Fibroblast of lung (primary cell): ENCODE results near the gene ARFGAP1. TPM values are rescaled to one million over a fixed set of nuclear protein-coding genes. Genes with fewer than 3 reads are reported as not detected.

Source experiments
- DNase-seq, 2 donors: peaks; one replicate each; pipeline versions ENCODE4 v3.0.0 to v3.0.0-alpha.2; 2010; ENCODE audit warnings: low read depth in 2 of 2
- H2AFZ ChIP-seq: 2 replicates; pipeline ENCODE4 v1.5.1; 2012; ENCODE audit warnings: low read length, control low read depth, inconsistent platforms
- H3K27ac ChIP-seq: 2 replicates; pipeline ENCODE4 v1.5.1; 2011; ENCODE audit warnings: low read length, control low read depth; ENCODE audit not compliant: insufficient read depth
- H3K27me3 ChIP-seq: 2 replicates; pipeline ENCODE4 v1.5.1; 2011; ENCODE audit warnings: mild to moderate bottlenecking, low read length; ENCODE audit not compliant: control insufficient read depth, insufficient read depth
- H3K36me3 ChIP-seq: 2 replicates; pipeline ENCODE4 v1.5.1; 2011; ENCODE audit warnings: low read length; ENCODE audit not compliant: control insufficient read depth, insufficient read depth
- H3K4me1 ChIP-seq: 2 replicates; pipeline ENCODE4 v1.5.1; 2011; ENCODE audit warnings: low read length; ENCODE audit not compliant: control insufficient read depth, insufficient read depth; ENCODE audit errors: extremely low read depth
- H3K4me2 ChIP-seq: 2 replicates; pipeline ENCODE4 v1.5.1; 2011; ENCODE audit warnings: low read length, control low read depth; ENCODE audit not compliant: insufficient read depth; ENCODE audit errors: extremely low read depth
- H3K4me3 ChIP-seq, 4 experiments: fragments of 200-600 bp in 1 of 4; sonication (generic) in 1 of 4; replicated peaks in 1 of 4; 2 replicates each; pipeline ENCODE4 v1.5.1; 2011 to 2016; ENCODE audit warnings: low read length in 4 of 4, low read depth in 3 of 4, mild to moderate bottlenecking in 3 of 4, control low read depth in 2 of 4, inconsistent platforms in 1 of 4, mixed read lengths in 1 of 4; ENCODE audit not compliant: insufficient read depth in 1 of 4; ENCODE audit errors: control extremely low read depth in 1 of 4
- H3K79me2 ChIP-seq: 2 replicates; pipeline ENCODE4 v1.5.1; 2012; ENCODE audit warnings: mild to moderate bottlenecking, low read length, inconsistent platforms; ENCODE audit not compliant: control insufficient read depth, insufficient read depth
- H3K9ac ChIP-seq: 2 replicates; pipeline ENCODE4 v1.5.1; 2011; ENCODE audit warnings: mild to moderate bottlenecking, low read length, control low read depth; ENCODE audit not compliant: insufficient read depth
- H3K9me3 ChIP-seq: 2 replicates; pipeline ENCODE4 v1.5.1; 2012; ENCODE audit warnings: low read depth, low read length; ENCODE audit not compliant: control insufficient read depth, insufficient read depth
- H4K20me1 ChIP-seq: 2 replicates; pipeline ENCODE4 v1.5.1; 2011; ENCODE audit warnings: low read length; ENCODE audit not compliant: control insufficient read depth, insufficient read depth; ENCODE audit errors: extremely low read depth
- EZH2 ChIP-seq: IDR thresholded peaks from 2 replicates; pipeline ENCODE4 v1.5.1; 2012; ENCODE audit warnings: low read length, control low read depth, mild to moderate bottlenecking; ENCODE audit errors: missing control alignments
- polyA plus RNA-seq, 2 donors: library from polyadenylated mRNA; depleted of rRNA in 1 of 2; stranded (reverse) in 1 of 2; unstranded in 1 of 2; fragments of >200 nt; gene quantifications; 2 replicates each; pipeline ENCODE4 v1.2.1, GENCODE V29; 2011 to 2012; ENCODE audit warnings: missing spikeins in 1 of 2
- total RNA-seq: library from RNA; depleted of rRNA; stranded (reverse); fragments of >200 nt; gene quantifications from 2 replicates; pipeline ENCODE4 v1.2.1, GENCODE V29; 2014
- TF ChIP-seq, protein P1 (sequence below), 2 donors: IDR thresholded peaks in 1 of 2; conservative IDR thresholded peaks in 1 of 2; 1 replicate in 1 of 2; 2 replicates in 1 of 2; pipeline ENCODE4 v1.5.1; 2011 to 2012; ENCODE audit warnings: low read length in 2 of 2, control low read depth in 1 of 2, inconsistent platforms in 1 of 2, low read depth in 1 of 2, mild to moderate bottlenecking in 1 of 2

Gene ARFGAP1
- total and polyA plus RNA-seq, 2 donors (not counting 1 experiment from before 2014, with no cell fraction given) = 37.6 to 42.9 TPM

GRCh38 chr20:63256954-63257353 is 15.7 kb upstream of the ARFGAP1 start:
- Histone ChIP-seq H3K4me2 (no peak overlapping the region), H4K20me1 (no peaks in the 10 kb centered on the region), H3K9me3 (no peaks in the 10 kb centered on the region), H3K9ac (no peak overlapping the region), H3K27ac (no peak overlapping the region), H3K4me3 (no peak overlapping the region), H3K79me2 (no peaks in the 10 kb centered on the region), H3K27me3 (peaks cover 50% of the 10 kb centered on the region), H3K4me1 (no peaks in the 10 kb centered on the region), H3K36me3 (no peaks in the 10 kb centered on the region), H2AFZ (no peak overlapping the region)
- no peak for TF ChIP-seq EZH2
- TF ChIP-seq, protein P1, sequence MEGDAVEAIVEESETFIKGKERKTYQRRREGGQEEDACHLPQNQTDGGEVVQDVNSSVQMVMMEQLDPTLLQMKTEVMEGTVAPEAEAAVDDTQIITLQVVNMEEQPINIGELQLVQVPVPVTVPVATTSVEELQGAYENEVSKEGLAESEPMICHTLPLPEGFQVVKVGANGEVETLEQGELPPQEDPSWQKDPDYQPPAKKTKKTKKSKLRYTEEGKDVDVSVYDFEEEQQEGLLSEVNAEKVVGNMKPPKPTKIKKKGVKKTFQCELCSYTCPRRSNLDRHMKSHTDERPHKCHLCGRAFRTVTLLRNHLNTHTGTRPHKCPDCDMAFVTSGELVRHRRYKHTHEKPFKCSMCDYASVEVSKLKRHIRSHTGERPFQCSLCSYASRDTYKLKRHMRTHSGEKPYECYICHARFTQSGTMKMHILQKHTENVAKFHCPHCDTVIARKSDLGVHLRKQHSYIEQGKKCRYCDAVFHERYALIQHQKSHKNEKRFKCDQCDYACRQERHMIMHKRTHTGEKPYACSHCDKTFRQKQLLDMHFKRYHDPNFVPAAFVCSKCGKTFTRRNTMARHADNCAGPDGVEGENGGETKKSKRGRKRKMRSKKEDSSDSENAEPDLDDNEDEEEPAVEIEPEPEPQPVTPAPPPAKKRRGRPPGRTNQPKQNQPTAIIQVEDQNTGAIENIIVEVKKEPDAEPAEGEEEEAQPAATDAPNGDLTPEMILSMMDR (conservative IDR thresholded peaks at IDR 0.05 in 1 of 2, IDR thresholded peaks at IDR 0.05 in 1 of 2; ENCODE audit: low read depth in 1 of 2, low read length in 2 of 2) = no peak
- DNase-seq = no peak

GRCh38 chr20:63257629-63258028 is 15.0 kb upstream of the ARFGAP1 start:
- DNase-seq = no peak
- H2AFZ ChIP-seq = no peak overlapping the region
- no peak for TF ChIP-seq EZH2
- TF ChIP-seq, protein P1 (conservative IDR thresholded peaks at IDR 0.05 in 1 of 2, IDR thresholded peaks at IDR 0.05 in 1 of 2; ENCODE audit: low read depth in 1 of 2, low read length in 2 of 2) = no peak
- H3K36me3 ChIP-seq = no peaks in the 10 kb centered on the region
- H4K20me1 ChIP-seq = no peaks in the 10 kb centered on the region
- peaks cover 53% of the 10 kb centered on the region for H3K27me3 ChIP-seq
- H3K9ac ChIP-seq = no peak overlapping the region
- no peaks in the 10 kb centered on the region for H3K4me1 ChIP-seq
- no peak overlapping the region for H3K27ac ChIP-seq
- H3K79me2 ChIP-seq = no peaks in the 10 kb centered on the region
- H3K9me3 ChIP-seq = no peaks in the 10 kb centered on the region
- H3K4me2 ChIP-seq = no peak overlapping the region
- no peak overlapping the region for H3K4me3 ChIP-seq

DNA sequence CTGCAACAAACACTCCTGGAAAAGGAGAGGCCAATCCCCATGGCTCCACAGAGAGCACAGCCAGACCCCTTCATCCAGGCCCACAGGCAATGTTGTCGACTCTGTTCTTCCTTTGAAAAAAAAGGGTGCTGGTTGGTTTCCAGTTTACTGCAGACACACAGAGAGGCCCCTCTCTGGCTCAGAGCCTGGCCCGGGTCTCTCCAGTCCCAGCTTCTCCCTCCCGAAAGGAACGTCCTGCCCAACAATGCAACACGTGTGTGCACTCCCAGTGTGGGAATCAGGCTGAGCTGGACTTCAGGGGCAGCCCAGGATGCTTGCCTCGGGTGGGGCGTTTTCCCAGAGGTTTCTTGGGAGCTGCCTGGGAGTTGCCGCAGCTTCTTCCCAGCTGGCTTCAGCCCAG is 13.8 kb upstream of the ARFGAP1 start:
- Histone ChIP-seq H4K20me1 (no peaks in the 10 kb centered on the region), H3K27me3 (peaks cover 44% of the 10 kb centered on the region), H3K9me3 (no peaks in the 10 kb centered on the region), H3K4me2 (no peak overlapping the region), H2AFZ (no peak overlapping the region), H3K79me2 (no peaks in the 10 kb centered on the region), H3K27ac (no peak overlapping the region), H3K4me3 (no peak overlapping the region), H3K36me3 (no peaks in the 10 kb centered on the region), H3K4me1 (no peaks in the 10 kb centered on the region), H3K9ac (no peak overlapping the region)
- TF ChIP-seq EZH2 = peak; percentile 7
- TF ChIP-seq, protein P1 (conservative IDR thresholded peaks at IDR 0.05 in 1 of 2, IDR thresholded peaks at IDR 0.05 in 1 of 2; ENCODE audit: low read depth in 1 of 2, low read length in 2 of 2) = no peak
- DNase-seq = peak; percentile 31 to 58
